C4-2B (cell line): ENCODE data around the gene SCGB1A1.

Source experiments
- H3K27ac ChIP-seq: fragments of 450-650 bp; 2 replicates; pipeline ENCODE4 v1.5.1; 2017
- CTCF ChIP-seq: fragments of 450-650 bp; conservative IDR thresholded peaks from 2 replicates; pipeline ENCODE4 v1.5.1; 2017; ENCODE audit warnings: mild to moderate bottlenecking
- ZFX ChIP-seq: fragments of 450-650 bp; IDR thresholded peaks from 2 replicates; pipeline ENCODE4 v1.6.1; 2017

Gene SCGB1A1

GRCh38 chr11:62423012-62423411 is 4.2 kb downstream of the SCGB1A1 start:
- TF ChIP-seq CTCF (no peak), ZFX (no peak)

GRCh38 chr11:62427630-62428233 is 8.9 kb downstream of the SCGB1A1 start:
- TF ChIP-seq ZFX = no peak
- TF ChIP-seq CTCF = no peak
- H3K27ac ChIP-seq = no peak overlapping the region

More at GRCh38 chr11:62423012-62423411, 4.2 kb downstream of the SCGB1A1 start:
- no peak overlapping the region for H3K27ac ChIP-seq

- no peak for TF ChIP-seq ZFX
- no peak overlapping the region for H3K27ac ChIP-seq
These were observed 10.2 kb downstream of the SCGB1A1 start for GRCh38 chr11:62428871-62429560.

- H3K27ac ChIP-seq = no peak overlapping the region
- no peak for TF ChIP-seq CTCF
- no peak for TF ChIP-seq ZFX
These were observed 11.6 kb downstream of the SCGB1A1 start for GRCh38 chr11:62430425-62430824.

GRCh38 chr11:62431171-62431901 is 12.5 kb downstream of the SCGB1A1 start:
- no peak overlapping the region for H3K27ac ChIP-seq
- TF ChIP-seq CTCF (no peak), ZFX (no peak)

GRCh38 chr11:62432695-62433094 is 13.9 kb downstream of the SCGB1A1 start:
- H3K27ac ChIP-seq = no peak overlapping the region
- TF ChIP-seq CTCF (no peak), ZFX (no peak)

GRCh38 chr11:62433141-62433903 is 14.5 kb downstream of the SCGB1A1 start:
- H3K27ac ChIP-seq = no peak overlapping the region
- TF ChIP-seq ZFX = no peak
- no peak for TF ChIP-seq CTCF
